Astrocyte (in vitro differentiated cells and primary cell): ENCODE measurements around the gene SHISA9.

Experiments used
- CTCF ChIP-seq: IDR thresholded peaks from 2 replicates; pipeline ENCODE4 v1.5.1; 2011; ENCODE audit warnings: low read depth, mild to moderate bottlenecking, inconsistent platforms, low read length, moderate library complexity; ENCODE audit not compliant: insufficient read depth
- EZH2 ChIP-seq: IDR thresholded peaks from 2 replicates; pipeline ENCODE4 v1.6.1; 2012; ENCODE audit warnings: mild to moderate bottlenecking, low read length, inconsistent platforms; ENCODE audit not compliant: insufficient read depth

DNA sequence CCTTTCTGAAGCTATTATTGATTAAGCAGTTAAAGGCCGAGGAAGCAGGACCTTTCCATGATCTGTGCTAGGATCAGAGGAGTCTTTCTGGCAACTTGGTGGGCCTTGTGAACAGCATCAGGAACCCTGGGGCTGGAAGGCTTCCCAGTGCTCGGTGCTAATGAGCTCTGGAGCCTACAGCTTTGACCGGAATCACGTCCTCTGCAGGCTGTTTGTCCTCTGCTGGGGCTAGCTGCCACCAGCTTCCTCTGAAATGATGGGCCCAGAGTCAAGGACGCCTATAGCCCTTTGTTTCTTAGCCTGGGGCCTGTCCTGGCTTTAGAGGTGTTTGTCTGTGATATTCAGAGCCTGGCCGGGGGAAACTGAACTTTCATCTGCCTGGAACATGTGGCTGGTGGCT, 111.6 kb downstream of the SHISA9 start:
- TF ChIP-seq CTCF (no peak), EZH2 (no peak)
